ENCODE measurements around the gene RPGRIP1L. TPM values are rescaled to one million over a fixed set of nuclear protein-coding genes. Genes with fewer than 3 reads are reported as not detected.

The RPGRIP1L gene
- total and polyA plus RNA-seq, 9 of the 15 experiments (the other 6 are each of a cell fraction or from before 2014, with no cell fraction given), result 3.2 to 7.7 (median 5.8) TPM

DNA sequence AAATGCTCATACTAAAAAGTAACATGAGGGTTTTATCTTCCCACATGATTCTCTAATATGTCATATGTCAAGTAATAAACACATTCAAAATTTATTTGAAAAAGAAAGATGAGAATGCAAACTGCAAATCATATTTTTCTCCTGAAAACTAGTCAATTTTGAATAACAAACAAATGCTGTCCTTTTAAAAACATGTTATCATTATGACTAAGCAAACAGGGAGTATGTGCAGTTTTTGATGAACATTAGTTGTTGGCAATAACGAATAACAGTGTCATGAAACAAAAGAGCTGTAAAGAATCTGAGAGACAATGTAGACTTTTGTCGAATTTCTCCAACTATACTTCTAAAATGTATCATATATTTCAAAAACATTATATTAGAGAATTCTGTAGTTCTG is 34.8 kb downstream of the RPGRIP1L start:
- Histone ChIP-seq H3K9me3 (replicated peaks; ENCODE audit: control insufficient read depth, insufficient read depth, low read depth, low read length) (no peaks in the 10 kb centered on the region), H2AFZ (ENCODE audit: low read depth, low read length) (peak overlapping the region; percentile 21; the same call in 1 of the 2 replicates), H3K4me1 (replicated peaks in 1 of 2; ENCODE audit: control insufficient read depth in 2 of 2, insufficient read depth in 2 of 2, low read length in 2 of 2) (no peaks in the 10 kb centered on the region; a peak in 1 of 5 replicates), H3K36me3 (ENCODE audit: control insufficient read depth, insufficient read depth, low read length) (no peaks in the 10 kb centered on the region), H3K27ac (ENCODE audit: extremely low read depth, low read depth, low read length) (no peak overlapping the region), H3K79me2 (ENCODE audit: control insufficient read depth, insufficient read depth, low read length) (no peaks in the 10 kb centered on the region), H3K9me1 (ENCODE audit: control insufficient read depth, insufficient read depth, low read length) (no peaks in the 10 kb centered on the region), H3K4me2 (ENCODE audit: insufficient read depth, low read length) (no peak overlapping the region), H3K9ac (ENCODE audit: insufficient read depth in 1 of 2, low read depth in 2 of 2, low read length in 2 of 2) (no peak overlapping the region), H4K20me1 (replicated peaks; ENCODE audit: control insufficient read depth, insufficient read depth, low read length) (no peaks in the 10 kb centered on the region), H3K27me3 (ENCODE audit: control insufficient read depth in 2 of 2, insufficient read depth in 2 of 2, low read length in 2 of 2) (no peaks in the 10 kb centered on the region), H3K4me3 (no peak overlapping the region)
- BruUV-seq (replicated peaks), result no TSS peak
- FAIRE-seq (no peak), ATAC-seq (no peak), DNase-seq (ENCODE audit: extremely low read depth in 1 of 4, low spot score in 3 of 4) (no peak)
- TF ChIP-seq, protein P1, sequence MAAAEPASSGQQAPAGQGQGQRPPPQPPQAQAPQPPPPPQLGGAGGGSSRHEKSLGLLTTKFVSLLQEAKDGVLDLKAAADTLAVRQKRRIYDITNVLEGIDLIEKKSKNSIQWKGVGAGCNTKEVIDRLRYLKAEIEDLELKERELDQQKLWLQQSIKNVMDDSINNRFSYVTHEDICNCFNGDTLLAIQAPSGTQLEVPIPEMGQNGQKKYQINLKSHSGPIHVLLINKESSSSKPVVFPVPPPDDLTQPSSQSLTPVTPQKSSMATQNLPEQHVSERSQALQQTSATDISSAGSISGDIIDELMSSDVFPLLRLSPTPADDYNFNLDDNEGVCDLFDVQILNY (CRISPR knock-in tag; IDR thresholded peaks at IDR 0.05), result no peak
- TF ChIP-seq MAFK (IDR thresholded peaks at IDR 0.05; ENCODE audit: low read length), result peak; percentile 30; the same call in 1 of the 2 replicates
- TF ChIP-seq MAFG (tag; conservative IDR thresholded peaks at IDR 0.05), result peak; percentile 62
- TF ChIP-seq ZNF316 (IDR thresholded peaks at IDR 0.05), result peak; percentile 51; the same call in 1 of the 2 replicates
- TF ChIP-seq DMBX1 (CRISPR knock-in tag; IDR thresholded peaks at IDR 0.05; ENCODE audit: borderline replicate concordance), result no peak
- no peak for TF ChIP-seq ZNF3 (CRISPR knock-in tag; IDR thresholded peaks at IDR 0.05)
- TF ChIP-seq HIVEP1 (CRISPR knock-in tag; IDR thresholded peaks at IDR 0.05), result no peak
- TF ChIP-seq TGIF2 (CRISPR knock-in tag; IDR thresholded peaks at IDR 0.05), result no peak
- no peak for TF ChIP-seq FOXK1 (CRISPR knock-in tag; IDR thresholded peaks at IDR 0.05; ENCODE audit: borderline replicate concordance)
- TF ChIP-seq SMAD4 (CRISPR knock-in tag; conservative IDR thresholded peaks at IDR 0.05), result no peak
- TF ChIP-seq NFE2 (IDR thresholded peaks at IDR 0.05; ENCODE audit: low read depth), result peak; percentile 45
- TF ChIP-seq ZBTB1 (CRISPR knock-in tag; IDR thresholded peaks at IDR 0.05; ENCODE audit: borderline replicate concordance, low read depth), result no peak
- peak; percentile 41; the same call in 1 of the 2 replicates for TF ChIP-seq C11orf30 (IDR thresholded peaks at IDR 0.05; ENCODE audit: low read depth)
- 29% methylated on average over 2 of the region's 2 CpGs for WGBS (ENCODE audit: insufficient coverage, low coverage, missing lambda C conversion rate)
- ChIA-PET CTCF (ENCODE audit: low intra/inter-chr PET ratio) (no interaction called here), POLR2A (no interaction called here)
- in situ Hi-C loops (cut with MboI) (no loop called here), intact Hi-C loops (cut with micrococcal nuclease) (no loop called here)
